CD14-positive monocyte (primary cell): Measurements from ENCODE around the gene NUDT22. TPM values are rescaled to one million over a fixed set of nuclear protein-coding genes. Genes with fewer than 3 reads are reported as not detected.

Source experiments
- DNase-seq, 3 donors: peaks; one replicate each; pipeline ENCODE4 v3.0.0-alpha.2; 2011 to 2022
- H2AFZ ChIP-seq: 2 replicates; pipeline ENCODE4 v1.6.0; 2012; ENCODE audit warnings: mild to moderate bottlenecking, low read depth, low read length, inconsistent platforms; ENCODE audit not compliant: insufficient read depth, poor library complexity, severe bottlenecking
- H3K27ac ChIP-seq, 2 donors: 1 replicate in 1 of 2; 2 replicates in 1 of 2; pipeline ENCODE4 v1.5.1; 2012 to 2013; ENCODE audit warnings: low read length in 2 of 2, control low read depth in 1 of 2, inconsistent platforms in 1 of 2, low read depth in 1 of 2, mild to moderate bottlenecking in 1 of 2
- H3K27me3 ChIP-seq, 2 donors: one replicate each; pipeline versions ENCODE4 v1.6.0 to v1.6.1; 2011 to 2013; ENCODE audit warnings: low read length in 2 of 2; ENCODE audit not compliant: control insufficient read depth in 2 of 2, insufficient read depth in 2 of 2
- H3K36me3 ChIP-seq, 2 donors: replicated peaks in 1 of 2; 1 replicate in 1 of 2; 2 replicates in 1 of 2; pipeline versions ENCODE4 v1.5.1 to v1.6.1; 2012 to 2013; ENCODE audit warnings: low read length in 2 of 2, control low read depth in 1 of 2, inconsistent platforms in 1 of 2, mild to moderate bottlenecking in 1 of 2; ENCODE audit not compliant: insufficient read depth in 2 of 2, control insufficient read depth in 1 of 2
- H3K4me1 ChIP-seq, 2 donors: 1 replicate in 1 of 2; 2 replicates in 1 of 2; pipeline versions ENCODE4 v1.5.1 to v1.6.1; 2012 to 2013; ENCODE audit warnings: low read length in 2 of 2, control low read depth in 1 of 2, inconsistent platforms in 1 of 2, mild to moderate bottlenecking in 1 of 2, moderate library complexity in 1 of 2; ENCODE audit not compliant: insufficient read depth in 2 of 2, control insufficient read depth in 1 of 2
- H3K4me2 ChIP-seq: replicated peaks from 2 replicates; pipeline ENCODE3; 2012; ENCODE audit warnings: low read length, moderate library complexity, mild to moderate bottlenecking; ENCODE audit not compliant: poor library complexity, severe bottlenecking; ENCODE audit errors: extremely low read depth
- H3K4me3 ChIP-seq, 3 experiments: fragments of 200-600 bp in 1 of 3; sonication (generic) in 1 of 3; replicated peaks in 1 of 3; 1 replicate in 2 of 3; 2 replicates in 1 of 3; pipeline ENCODE4 v1.5.1; 2011 to 2013; ENCODE audit warnings: low read length in 3 of 3, mild to moderate bottlenecking in 3 of 3, control low read depth in 2 of 3, low read depth in 2 of 3, inconsistent platforms in 1 of 3, moderate library complexity in 1 of 3
- H3K79me2 ChIP-seq: 2 replicates; pipeline ENCODE4 v1.6.0; 2012; ENCODE audit warnings: mild to moderate bottlenecking, control low read depth, inconsistent platforms, low read length, moderate library complexity; ENCODE audit not compliant: insufficient read depth
- H3K9ac ChIP-seq: 2 replicates; pipeline ENCODE4 v1.6.0; 2017; ENCODE audit warnings: low read length, mild to moderate bottlenecking; ENCODE audit not compliant: insufficient read depth, poor library complexity, severe bottlenecking
- H3K9me3 ChIP-seq, 2 donors: replicated peaks in 1 of 2; 1 replicate in 1 of 2; 2 replicates in 1 of 2; pipeline versions ENCODE4 v1.5.1 to v1.6.1; 2012 to 2013; ENCODE audit warnings: low read length in 2 of 2, control low read depth in 1 of 2; ENCODE audit not compliant: control insufficient read depth in 1 of 2, insufficient read depth in 1 of 2
- H4K20me1 ChIP-seq: 2 replicates; pipeline ENCODE4 v1.6.0; 2012; ENCODE audit warnings: mild to moderate bottlenecking, low read length, control low read depth, moderate library complexity; ENCODE audit not compliant: insufficient read depth
- H3K27ac Mint-ChIP-seq, 7 donors: one replicate each; pipeline ENCODE4 v1.8.0; 2020; ENCODE audit warnings: mild to moderate bottlenecking in 7 of 7, mixed read lengths in 7 of 7, moderate library complexity in 6 of 7, inconsistent platforms in 2 of 7
- H3K27me3 Mint-ChIP-seq, 3 donors: one replicate each; pipeline ENCODE4 v1.8.0; 2021 to 2022; ENCODE audit warnings: low read depth in 3 of 3, mild to moderate bottlenecking in 3 of 3, mixed read lengths in 3 of 3, moderate library complexity in 3 of 3, inconsistent platforms in 1 of 3
- H3K36me3 Mint-ChIP-seq, 2 donors: one replicate each; pipeline ENCODE4 v1.8.0; 2020; ENCODE audit warnings: mixed read lengths in 2 of 2, inconsistent platforms in 1 of 2, mild to moderate bottlenecking in 1 of 2
- H3K4me1 Mint-ChIP-seq: one replicate; pipeline ENCODE4 v1.8.0; 2020; ENCODE audit warnings: mild to moderate bottlenecking, mixed read lengths
- H3K4me3 Mint-ChIP-seq, 2 donors: one replicate each; pipeline ENCODE4 v1.8.0; 2020; ENCODE audit warnings: mild to moderate bottlenecking in 2 of 2, mixed read lengths in 2 of 2, moderate library complexity in 1 of 2
- H3K9me3 Mint-ChIP-seq, 7 donors: one replicate each; pipeline ENCODE4 v1.8.0; 2020 to 2022; ENCODE audit warnings: mixed read lengths in 7 of 7, mild to moderate bottlenecking in 6 of 7, moderate library complexity in 6 of 7, inconsistent platforms in 2 of 7
- WGBS: methylation state at CpG from one replicate; pipeline ENCODE4 v1.1.5; 2013; ENCODE audit warnings: missing lambda C conversion rate; ENCODE audit not compliant: insufficient coverage; 5-methylcytosine and 5-hydroxymethylcytosine counted together
- intact Hi-C, 2 donors: fragments of 100-400 bp; cut with micrococcal nuclease; formaldehyde crosslinking; loops; one replicate each; pipeline versions ENCODE4 v1.15.0 to v1.15.1; 2023
- polyA plus RNA-seq, 3 donors: library from polyadenylated mRNA; depleted of rRNA in 1 of 3; unstranded in 2 of 3; stranded (reverse) in 1 of 3; fragments of 300-500 nt in 2 of 3; fragments of >200 nt in 1 of 3; fragmentation: Illumina TruSeq in 2 of 3; gene quantifications; 1 replicate in 2 of 3; 2 replicates in 1 of 3; pipeline ENCODE4 v1.2.3, GENCODE V29; 2012 to 2021
- TF ChIP-seq, protein P1 (sequence below): fragments of 200-600 bp; IDR thresholded peaks from one replicate; pipeline ENCODE4 v1.8.0; 2022; ENCODE audit warnings: antibody characterized with exemption, mild to moderate bottlenecking

The NUDT22 gene
- polyA plus RNA-seq, 3 donors = 47.9 to 86.1 (median 56.1) TPM

GRCh38 chr11:64269540-64270220, 43.6 kb downstream of the NUDT22 start:
- H3K27me3 ChIP-seq = no peaks in the 10 kb centered on the region
- H3K4me3 ChIP-seq = peak overlapping the region; percentile 61 to 95 (median 67)
- Mint-ChIP-seq H3K4me3 (peak overlapping the region; percentile 94 to 98), H3K27ac (peak overlapping the region; percentile 96 to 99 (median 98)), H3K27me3 (no peaks in the 10 kb centered on the region), H3K9me3 (no peaks in the 10 kb centered on the region), H3K36me3 (peaks cover 14 to 27% of the 10 kb centered on the region in 2 donors), H3K4me1 (peaks cover 29% of the 10 kb centered on the region)
- H3K79me2 ChIP-seq = peaks cover 8% of the 10 kb centered on the region
- TF ChIP-seq, protein P1, sequence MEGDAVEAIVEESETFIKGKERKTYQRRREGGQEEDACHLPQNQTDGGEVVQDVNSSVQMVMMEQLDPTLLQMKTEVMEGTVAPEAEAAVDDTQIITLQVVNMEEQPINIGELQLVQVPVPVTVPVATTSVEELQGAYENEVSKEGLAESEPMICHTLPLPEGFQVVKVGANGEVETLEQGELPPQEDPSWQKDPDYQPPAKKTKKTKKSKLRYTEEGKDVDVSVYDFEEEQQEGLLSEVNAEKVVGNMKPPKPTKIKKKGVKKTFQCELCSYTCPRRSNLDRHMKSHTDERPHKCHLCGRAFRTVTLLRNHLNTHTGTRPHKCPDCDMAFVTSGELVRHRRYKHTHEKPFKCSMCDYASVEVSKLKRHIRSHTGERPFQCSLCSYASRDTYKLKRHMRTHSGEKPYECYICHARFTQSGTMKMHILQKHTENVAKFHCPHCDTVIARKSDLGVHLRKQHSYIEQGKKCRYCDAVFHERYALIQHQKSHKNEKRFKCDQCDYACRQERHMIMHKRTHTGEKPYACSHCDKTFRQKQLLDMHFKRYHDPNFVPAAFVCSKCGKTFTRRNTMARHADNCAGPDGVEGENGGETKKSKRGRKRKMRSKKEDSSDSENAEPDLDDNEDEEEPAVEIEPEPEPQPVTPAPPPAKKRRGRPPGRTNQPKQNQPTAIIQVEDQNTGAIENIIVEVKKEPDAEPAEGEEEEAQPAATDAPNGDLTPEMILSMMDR = peak; percentile 17
- under 1% methylated on average over 58 of the region's 58 CpGs for WGBS
- H3K9ac ChIP-seq = peak overlapping the region; percentile 94
- peak overlapping the region; percentile 85 for H2AFZ ChIP-seq
- H3K36me3 ChIP-seq = peaks cover 19% of the 10 kb centered on the region in 2 donors
- H3K9me3 ChIP-seq = no peaks in the 10 kb centered on the region
- H3K4me2 ChIP-seq = peak overlapping the region; percentile 89
- DNase-seq = peak; percentile 98 to 100 (median 99)
- H4K20me1 ChIP-seq = no peaks in the 10 kb centered on the region
- H3K4me1 ChIP-seq = peaks cover 29 to 34% of the 10 kb centered on the region in 2 donors
- peak overlapping the region; percentile 84 to 97 for H3K27ac ChIP-seq
- intact Hi-C loops = loop anchor here (1.0 to 5.0 kb wide), 5 partner anchors 15 to 35 kb away; partner anchors contain the start of genes BAD (in 2 of the 2), CATSPERZ (in 1 of the 2) and GPR137 (in 1 of the 2)

GRCh38 chr11:64275031-64275800, 49.1 kb downstream of the NUDT22 start:
- Histone ChIP-seq H3K36me3 (peaks cover 4 to 25% of the 10 kb centered on the region in 2 donors), H3K9me3 (no peaks in the 10 kb centered on the region), H3K79me2 (peaks cover 8% of the 10 kb centered on the region), H3K4me2 (no peak overlapping the region), H3K9ac (no peak overlapping the region), H3K27me3 (no peaks in the 10 kb centered on the region), H3K4me3 (no peak overlapping the region), H2AFZ (no peak overlapping the region), H3K27ac (no peak overlapping the region), H3K4me1 (peaks cover 8 to 10% of the 10 kb centered on the region in 2 donors), H4K20me1 (no peaks in the 10 kb centered on the region)
- H3K36me3 Mint-ChIP-seq = peaks cover 16 to 33% of the 10 kb centered on the region in 2 donors
- intact Hi-C loops = no loop called here
- TF ChIP-seq, protein P1 = no peak
- no peak for DNase-seq
- H3K4me1 Mint-ChIP-seq = peaks cover 8% of the 10 kb centered on the region
- H3K27me3 Mint-ChIP-seq = peaks cover 0 to 1% (median 0%) of the 10 kb centered on the region in 3 donors
- WGBS = 97% methylated on average over 13 of the region's 15 CpGs
- no peaks in the 10 kb centered on the region for H3K9me3 Mint-ChIP-seq
- no peak overlapping the region for H3K4me3 Mint-ChIP-seq
- peak overlapping the region in 1 of 7 donors; percentile 26 for H3K27ac Mint-ChIP-seq
